Activated T-cell treated with anti-CD3 and anti-CD28 coated beads for 1 hour (primary cell): ENCODE data around the gene TTC34.

ENCODE experiments used
- DNase-seq: peaks from one replicate; pipeline ENCODE4 v3.0.0-alpha.2; 2020; ENCODE audit warnings: low read depth

TTC34 gene

DNA sequence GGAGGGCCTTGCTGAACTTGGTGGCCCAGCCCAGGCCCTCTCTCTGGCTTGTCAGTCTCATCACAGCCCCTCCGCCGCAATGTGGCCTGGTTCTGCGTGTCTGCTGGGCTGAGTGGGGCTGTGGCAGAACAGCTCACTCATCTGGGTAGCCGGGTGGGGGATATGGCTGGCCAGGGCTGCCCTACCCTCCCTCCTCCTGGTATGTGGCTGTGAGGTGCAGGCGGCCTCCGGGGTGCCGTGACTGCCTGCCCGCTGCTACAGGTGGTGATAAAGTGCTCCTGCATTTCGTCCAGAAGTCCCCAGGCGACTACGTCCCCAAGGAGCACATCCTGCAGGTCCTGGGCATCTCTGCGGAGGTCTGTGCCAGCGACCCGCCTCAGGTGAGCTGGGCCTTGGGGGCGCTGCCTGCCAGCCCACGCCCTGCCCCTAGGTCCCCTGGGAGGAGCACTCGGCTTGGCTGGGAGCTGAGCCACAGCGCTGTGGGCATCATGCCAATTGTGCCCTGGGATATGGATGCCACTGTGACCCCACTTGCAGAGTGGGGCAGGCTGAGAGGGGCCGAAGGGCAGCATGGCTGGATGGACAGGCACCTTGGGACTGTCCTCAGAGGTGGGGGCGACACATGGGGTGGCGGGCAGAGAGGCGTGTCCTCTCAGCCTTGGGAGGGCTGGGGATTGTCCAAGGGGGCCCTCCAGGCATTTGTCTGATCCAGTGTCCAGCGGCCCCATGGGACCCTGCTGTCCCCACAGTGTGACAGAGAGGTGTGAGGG lies 212.6 kb downstream of the TTC34 start:
- DNase-seq: no peak

DNA sequence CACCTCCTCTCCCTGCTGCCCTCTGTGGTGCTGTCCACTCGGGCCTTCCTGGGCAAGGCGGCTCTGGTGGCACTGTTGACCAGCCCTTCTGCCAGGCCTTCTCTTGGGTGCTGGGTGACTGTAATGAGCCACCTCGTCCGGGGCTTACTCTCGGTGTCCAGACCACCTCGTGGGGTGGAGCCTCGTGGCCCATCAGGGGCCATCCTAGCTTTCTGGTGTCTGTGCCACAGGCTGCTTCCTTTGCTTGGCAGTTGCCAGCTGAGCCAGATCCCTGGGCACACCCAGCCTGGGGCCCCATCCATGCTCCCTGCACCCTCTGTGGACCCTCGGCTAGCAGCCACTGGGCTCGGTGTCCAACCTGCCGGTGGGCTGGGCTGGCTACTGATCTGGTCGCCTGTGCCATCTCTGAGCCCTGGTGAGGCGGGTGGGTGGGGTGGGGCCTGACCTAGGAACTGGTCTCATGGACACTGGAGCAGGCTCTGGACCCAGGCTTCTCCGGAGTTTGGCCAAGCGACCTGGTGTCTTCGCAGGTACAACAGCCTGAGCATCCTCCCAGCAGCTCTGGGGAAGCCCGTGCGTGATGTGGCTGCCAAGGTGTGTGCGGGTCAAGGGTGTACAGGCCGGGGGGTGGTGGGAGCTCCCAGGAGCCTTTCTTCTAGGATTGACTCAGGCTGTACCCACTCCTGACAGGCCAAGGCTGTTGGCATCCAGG lies 213.5 kb downstream of the TTC34 start:
- DNase-seq: no peak

DNA sequence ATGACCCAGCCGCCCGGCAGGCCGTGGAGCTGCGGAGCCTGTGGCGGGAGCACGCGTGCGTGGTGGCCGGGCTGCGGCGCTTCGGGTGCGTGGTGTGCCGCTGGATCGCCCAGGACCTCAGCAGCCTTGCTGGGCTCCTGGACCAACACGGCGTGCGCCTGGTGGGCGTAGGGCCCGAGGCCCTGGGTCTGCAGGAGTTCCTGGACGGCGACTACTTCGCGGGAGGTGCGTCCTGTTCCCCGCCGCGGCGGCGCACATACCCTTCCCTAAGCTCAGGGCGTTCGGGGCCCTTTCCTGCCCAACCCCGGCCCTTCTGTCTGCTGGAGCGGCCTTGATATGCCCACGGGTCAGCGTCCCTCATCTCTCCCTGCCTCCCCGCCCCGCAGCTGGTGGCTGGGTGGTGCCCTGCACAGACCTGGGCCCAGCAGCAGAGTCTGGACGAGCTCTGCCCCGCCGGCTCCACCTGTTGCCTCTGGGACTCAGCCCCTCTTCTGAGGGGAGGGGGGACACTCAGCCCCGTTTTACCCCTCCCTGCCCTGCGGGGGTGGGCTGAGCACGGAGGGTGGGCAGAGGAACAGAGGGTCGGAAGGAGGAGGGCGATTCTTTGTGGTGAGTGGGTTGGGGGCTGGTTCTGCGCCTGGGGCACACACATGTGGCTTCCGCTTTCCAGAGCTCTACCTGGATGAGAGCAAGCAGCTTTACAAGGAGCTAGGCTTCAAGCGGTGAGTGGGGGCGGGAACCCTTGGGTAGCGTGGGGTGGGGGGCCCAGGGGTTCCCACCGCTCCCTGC lies 214.2 kb downstream of the TTC34 start:
- peak; percentile 17 for DNase-seq

GRCh38 chr1:2586154-2587070 lies 215.1 kb downstream of the TTC34 start, which contains the start of gene PRXL2B:
Gene PRXL2B, plus strand, starts transcription at chr1:2586777. Its CDS starts 109 bp downstream, at chr1:2586886.
- peak; percentile 97 for DNase-seq
